ENCODE measurements around the gene AACS. TPM values are rescaled to one million over a fixed set of nuclear protein-coding genes. Genes with fewer than 3 reads are reported as not detected.
"Not testable (repeated sequence)": the region's sequence is repeated elsewhere in the genome, so short reads cannot be mapped to it uniquely, and the experiment has no call there.

AACS gene
- total RNA-seq, 1 experiment from 2014 or later, result 52.8 TPM

DNA sequence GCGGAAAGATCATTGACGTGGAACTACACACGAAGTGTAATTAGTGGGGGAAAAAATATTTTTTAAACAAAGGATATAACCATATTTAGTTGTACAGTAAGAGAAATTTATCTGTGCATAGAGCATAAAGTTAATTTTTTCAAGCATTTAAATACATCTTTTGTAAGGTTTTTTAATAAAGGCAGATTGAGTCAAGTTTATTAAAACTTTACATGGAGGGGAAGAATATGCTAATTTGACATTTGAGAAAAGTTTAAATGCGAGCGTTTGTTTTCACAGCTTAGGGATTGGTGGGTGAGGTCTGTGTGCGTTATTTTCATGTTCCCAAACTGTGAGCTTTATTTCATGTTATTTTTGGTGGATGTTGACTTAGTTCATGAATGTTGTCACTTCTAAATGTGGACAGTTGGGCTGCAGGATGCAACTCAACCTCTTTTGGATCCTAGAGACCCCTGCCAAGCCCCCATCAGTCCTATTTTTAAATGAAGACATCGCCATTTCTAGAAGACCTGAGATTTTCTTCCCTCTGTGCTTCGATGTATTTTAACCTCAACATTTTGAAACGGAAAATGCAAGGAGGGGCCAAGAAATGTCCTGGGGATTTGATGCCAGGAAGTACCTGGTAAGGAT is 39.5 kb upstream of the AACS start:
- CTCF ChIA-PET, result no interaction called here
- BruUV-seq (replicated peaks), result TSS peak; percentile 14
- POLR2A ChIA-PET, result interaction anchor here (0.6 kb wide), 1 partner anchor 121 kb away, joined by 3 read pairs; no protein-coding TSS in a partner anchor
- H3K4me3 Mint-ChIP-seq (ENCODE audit: unreplicated experiment), result no peak overlapping the region
- TF ChIP-seq, protein P1, sequence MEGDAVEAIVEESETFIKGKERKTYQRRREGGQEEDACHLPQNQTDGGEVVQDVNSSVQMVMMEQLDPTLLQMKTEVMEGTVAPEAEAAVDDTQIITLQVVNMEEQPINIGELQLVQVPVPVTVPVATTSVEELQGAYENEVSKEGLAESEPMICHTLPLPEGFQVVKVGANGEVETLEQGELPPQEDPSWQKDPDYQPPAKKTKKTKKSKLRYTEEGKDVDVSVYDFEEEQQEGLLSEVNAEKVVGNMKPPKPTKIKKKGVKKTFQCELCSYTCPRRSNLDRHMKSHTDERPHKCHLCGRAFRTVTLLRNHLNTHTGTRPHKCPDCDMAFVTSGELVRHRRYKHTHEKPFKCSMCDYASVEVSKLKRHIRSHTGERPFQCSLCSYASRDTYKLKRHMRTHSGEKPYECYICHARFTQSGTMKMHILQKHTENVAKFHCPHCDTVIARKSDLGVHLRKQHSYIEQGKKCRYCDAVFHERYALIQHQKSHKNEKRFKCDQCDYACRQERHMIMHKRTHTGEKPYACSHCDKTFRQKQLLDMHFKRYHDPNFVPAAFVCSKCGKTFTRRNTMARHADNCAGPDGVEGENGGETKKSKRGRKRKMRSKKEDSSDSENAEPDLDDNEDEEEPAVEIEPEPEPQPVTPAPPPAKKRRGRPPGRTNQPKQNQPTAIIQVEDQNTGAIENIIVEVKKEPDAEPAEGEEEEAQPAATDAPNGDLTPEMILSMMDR (IDR thresholded peaks at IDR 0.05; ENCODE audit: unreplicated experiment), result no peak
- H3K9me3 Mint-ChIP-seq (ENCODE audit: unreplicated experiment), result no peaks in the 10 kb centered on the region
- H3K27ac Mint-ChIP-seq (ENCODE audit: low read depth, unreplicated experiment), result no peak overlapping the region
- DNase-seq (ENCODE audit: unreplicated experiment), result no peak
- intact Hi-C loops (cut with micrococcal nuclease), result no loop called here
- H3K4me1 Mint-ChIP-seq (ENCODE audit: insufficient read depth, unreplicated experiment), result no peaks in the 10 kb centered on the region
- H3K36me3 Mint-ChIP-seq (ENCODE audit: insufficient read depth, unreplicated experiment), result peaks cover 13% of the 10 kb centered on the region
- no peaks in the 10 kb centered on the region for H3K27me3 Mint-ChIP-seq (ENCODE audit: insufficient read depth, unreplicated experiment)

DNA sequence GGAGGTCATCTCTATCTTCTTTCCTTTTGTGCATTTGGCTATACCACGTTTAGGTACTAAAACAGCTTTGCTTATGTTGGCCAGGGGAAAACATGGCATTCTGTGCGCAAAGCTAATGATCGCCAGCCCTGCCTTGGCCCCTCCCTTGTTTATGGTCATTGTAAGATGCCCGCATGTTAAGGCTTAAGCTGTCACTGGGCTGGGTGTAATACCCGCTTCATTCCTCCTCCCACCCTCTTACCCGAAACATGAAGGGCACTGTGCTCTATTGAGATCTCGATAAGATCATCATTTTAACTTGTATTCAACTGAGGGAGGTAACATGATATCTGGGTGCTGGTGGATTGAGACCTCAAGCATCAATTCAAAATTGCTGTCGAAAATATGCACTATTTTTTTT is 37.1 kb upstream of the AACS start:
- H3K4me3 Mint-ChIP-seq (ENCODE audit: unreplicated experiment), result no peak overlapping the region
- H3K27ac Mint-ChIP-seq (ENCODE audit: low read depth, unreplicated experiment), result no peak overlapping the region
- TF ChIP-seq, protein P1 (IDR thresholded peaks at IDR 0.05; ENCODE audit: unreplicated experiment), result no peak
- H3K4me1 Mint-ChIP-seq (ENCODE audit: insufficient read depth, unreplicated experiment), result no peaks in the 10 kb centered on the region
- CTCF ChIA-PET, result no interaction called here
- no peak for DNase-seq (ENCODE audit: unreplicated experiment)
- POLR2A ChIA-PET, result no interaction called here
- BruUV-seq (replicated peaks), result no TSS peak
- peaks cover 8% of the 10 kb centered on the region for H3K36me3 Mint-ChIP-seq (ENCODE audit: insufficient read depth, unreplicated experiment)
- no peaks in the 10 kb centered on the region for H3K27me3 Mint-ChIP-seq (ENCODE audit: insufficient read depth, unreplicated experiment)
- H3K9me3 Mint-ChIP-seq (ENCODE audit: unreplicated experiment), result no peaks in the 10 kb centered on the region
- intact Hi-C loops (cut with micrococcal nuclease), result no loop called here

- no peaks in the 10 kb centered on the region for H3K4me1 Mint-ChIP-seq (ENCODE audit: insufficient read depth, unreplicated experiment)
- POLR2A ChIA-PET, result no interaction called here
- no peak for DNase-seq (ENCODE audit: unreplicated experiment)
- intact Hi-C loops (cut with micrococcal nuclease), result no loop called here
- CTCF ChIA-PET, result interaction anchor here (0.6 kb wide), 1 partner anchor 79 kb away, joined by 3 read pairs; no protein-coding TSS in a partner anchor
- no peak overlapping the region for H3K4me3 Mint-ChIP-seq (ENCODE audit: unreplicated experiment)
- no TSS peak for BruUV-seq (replicated peaks)
- TF ChIP-seq, protein P1 (IDR thresholded peaks at IDR 0.05; ENCODE audit: unreplicated experiment), result no peak
- H3K27me3 Mint-ChIP-seq (ENCODE audit: insufficient read depth, unreplicated experiment), result no peaks in the 10 kb centered on the region
- H3K9me3 Mint-ChIP-seq (ENCODE audit: unreplicated experiment), result no peaks in the 10 kb centered on the region
- peaks cover 8% of the 10 kb centered on the region for H3K36me3 Mint-ChIP-seq (ENCODE audit: insufficient read depth, unreplicated experiment)
- H3K27ac Mint-ChIP-seq (ENCODE audit: low read depth, unreplicated experiment), result no peak overlapping the region
Observed at GRCh38 chr12:125029761-125030358, 35.4 kb upstream of the AACS start.

- BruUV-seq (replicated peaks); H3K9me3 Mint-ChIP-seq (ENCODE audit: unreplicated experiment); POLR2A ChIA-PET; H3K27ac Mint-ChIP-seq (ENCODE audit: low read depth, unreplicated experiment); H3K4me3 Mint-ChIP-seq (ENCODE audit: unreplicated experiment); intact Hi-C loops (cut with micrococcal nuclease); DNase-seq (ENCODE audit: unreplicated experiment); H3K36me3 Mint-ChIP-seq (ENCODE audit: insufficient read depth, unreplicated experiment); H3K27me3 Mint-ChIP-seq (ENCODE audit: insufficient read depth, unreplicated experiment); H3K4me1 Mint-ChIP-seq (ENCODE audit: insufficient read depth, unreplicated experiment): not testable (repeated sequence)
- CTCF ChIA-PET, result interaction anchor here (0.6 kb wide), 1 partner anchor 37 kb away, joined by 3 read pairs; no protein-coding TSS in a partner anchor
Observed at GRCh38 chr12:125031471-125031870, 33.8 kb upstream of the AACS start.
